Measurements from ENCODE around the gene CTSF.

CTSF gene

GRCh38 chr11:66570079-66570849 is 1.9 kb upstream of the CTSF start:
- Mint-ChIP-seq H3K4me3 (no peak overlapping the region), H3K4me1 (peaks cover 12% of the 10 kb centered on the region), H3K27me3 (peaks cover 6% of the 10 kb centered on the region), H3K9me3 (no peaks in the 10 kb centered on the region), H3K36me3 (ENCODE audit: low read depth) (no peaks in the 10 kb centered on the region), H3K27ac (no peak overlapping the region)
- no peak for DNase-seq
- no peak for ATAC-seq

GRCh38 chr11:66569076-66569475 is 670 bp upstream of the CTSF start:
- Mint-ChIP-seq H3K4me1 (peaks cover 12% of the 10 kb centered on the region), H3K9me3 (no peaks in the 10 kb centered on the region), H3K27me3 (peaks cover 6% of the 10 kb centered on the region), H3K4me3 (no peak overlapping the region), H3K27ac (no peak overlapping the region), H3K36me3 (ENCODE audit: low read depth) (no peaks in the 10 kb centered on the region)
- no peak for DNase-seq
- ATAC-seq, result no peak

- Mint-ChIP-seq H3K27me3 (peaks cover 6% of the 10 kb centered on the region), H3K9me3 (no peaks in the 10 kb centered on the region), H3K36me3 (ENCODE audit: low read depth) (no peaks in the 10 kb centered on the region), H3K4me1 (peaks cover 12% of the 10 kb centered on the region), H3K4me3 (peak overlapping the region; percentile 67), H3K27ac (no peak overlapping the region)
- ATAC-seq, result no peak
- DNase-seq, result no peak
Observed at GRCh38 chr11:66567787-66568123, 651 bp downstream of the CTSF start.

- H3K4me3 Mint-ChIP-seq, result no peak overlapping the region
- no peaks in the 10 kb centered on the region for H3K9me3 Mint-ChIP-seq
- no peak for DNase-seq
- no peak overlapping the region for H3K27ac Mint-ChIP-seq
- no peaks in the 10 kb centered on the region for H3K36me3 Mint-ChIP-seq (ENCODE audit: low read depth)
- peaks cover 12% of the 10 kb centered on the region for H3K4me1 Mint-ChIP-seq
- ATAC-seq, result no peak
- peaks cover 6% of the 10 kb centered on the region for H3K27me3 Mint-ChIP-seq
Observed at GRCh38 chr11:66566221-66566620, 2.2 kb downstream of the CTSF start.

- no peak for DNase-seq
- Mint-ChIP-seq H3K36me3 (ENCODE audit: low read depth) (no peaks in the 10 kb centered on the region), H3K27me3 (peaks cover 7% of the 10 kb centered on the region), H3K9me3 (no peaks in the 10 kb centered on the region), H3K27ac (no peak overlapping the region), H3K4me3 (no peak overlapping the region), H3K4me1 (peaks cover 12% of the 10 kb centered on the region)
- no peak for ATAC-seq
Observed at GRCh38 chr11:66564984-66565383, 3.4 kb downstream of the CTSF start.

- no peaks in the 10 kb centered on the region for H3K36me3 Mint-ChIP-seq (ENCODE audit: low read depth)
- H3K27me3 Mint-ChIP-seq, result peaks cover 7% of the 10 kb centered on the region
- peaks cover 12% of the 10 kb centered on the region for H3K4me1 Mint-ChIP-seq
- no peaks in the 10 kb centered on the region for H3K9me3 Mint-ChIP-seq
- no peak overlapping the region for H3K27ac Mint-ChIP-seq
- H3K4me3 Mint-ChIP-seq, result no peak overlapping the region
- ATAC-seq, result no peak
- no peak for DNase-seq
Observed at GRCh38 chr11:66564538-66564937, 3.9 kb downstream of the CTSF start.

GRCh38 chr11:66563832-66564231 is 4.6 kb downstream of the CTSF start:
- Mint-ChIP-seq H3K36me3 (ENCODE audit: low read depth) (no peaks in the 10 kb centered on the region), H3K9me3 (no peaks in the 10 kb centered on the region), H3K27ac (no peak overlapping the region), H3K27me3 (peaks cover 11% of the 10 kb centered on the region), H3K4me3 (no peak overlapping the region), H3K4me1 (peaks cover 13% of the 10 kb centered on the region)
- no peak for DNase-seq
- no peak for ATAC-seq

GRCh38 chr11:66562907-66563583 is 5.4 kb downstream of the CTSF start:
- Mint-ChIP-seq H3K27me3 (peaks cover 16% of the 10 kb centered on the region), H3K4me1 (peaks cover 12% of the 10 kb centered on the region), H3K9me3 (no peaks in the 10 kb centered on the region)

GRCh38 chr11:66562275-66562674 is 6.1 kb downstream of the CTSF start:
- Mint-ChIP-seq H3K36me3 (ENCODE audit: low read depth) (no peaks in the 10 kb centered on the region), H3K27ac (no peak overlapping the region), H3K9me3 (no peaks in the 10 kb centered on the region)

More at GRCh38 chr11:66562907-66563583, 5.4 kb downstream of the CTSF start:
- DNase-seq (no peak), ATAC-seq (no peak)
- H3K27ac Mint-ChIP-seq, result no peak overlapping the region
- no peak overlapping the region for H3K4me3 Mint-ChIP-seq
- no peaks in the 10 kb centered on the region for H3K36me3 Mint-ChIP-seq (ENCODE audit: low read depth)

GRCh38 chr11:66561975-66562248 is 6.5 kb downstream of the CTSF start:
- H3K4me3 Mint-ChIP-seq, result no peak overlapping the region
- peaks cover 22% of the 10 kb centered on the region for H3K27me3 Mint-ChIP-seq
- DNase-seq (no peak), ATAC-seq (no peak)
- H3K4me1 Mint-ChIP-seq, result peaks cover 6% of the 10 kb centered on the region
- no peaks in the 10 kb centered on the region for H3K36me3 Mint-ChIP-seq (ENCODE audit: low read depth)
- H3K27ac Mint-ChIP-seq, result no peak overlapping the region
- H3K9me3 Mint-ChIP-seq, result no peaks in the 10 kb centered on the region

More at GRCh38 chr11:66562275-66562674, 6.1 kb downstream of the CTSF start:
- H3K4me3 Mint-ChIP-seq, result no peak overlapping the region
- no peak for ATAC-seq
- peaks cover 8% of the 10 kb centered on the region for H3K4me1 Mint-ChIP-seq
- peaks cover 20% of the 10 kb centered on the region for H3K27me3 Mint-ChIP-seq
- no peak for DNase-seq

GRCh38 chr11:66561178-66561974 is 7.0 kb downstream of the CTSF start:
- Mint-ChIP-seq H3K36me3 (ENCODE audit: low read depth) (no peaks in the 10 kb centered on the region), H3K9me3 (no peaks in the 10 kb centered on the region), H3K4me1 (peaks cover 6% of the 10 kb centered on the region), H3K27me3 (peaks cover 22% of the 10 kb centered on the region), H3K27ac (no peak overlapping the region), H3K4me3 (no peak overlapping the region)
- DNase-seq (no peak), ATAC-seq (no peak)

GRCh38 chr11:66559866-66560676 is 8.3 kb downstream of the CTSF start:
- no peak for DNase-seq
- H3K4me3 Mint-ChIP-seq, result no peak overlapping the region

GRCh38 chr11:66559142-66559865 is 9.1 kb downstream of the CTSF start:
- DNase-seq, result no peak

More at GRCh38 chr11:66559866-66560676, 8.3 kb downstream of the CTSF start:
- Mint-ChIP-seq H3K4me1 (peaks cover 6% of the 10 kb centered on the region), H3K27me3 (peaks cover 22% of the 10 kb centered on the region), H3K27ac (no peak overlapping the region), H3K36me3 (ENCODE audit: low read depth) (no peaks in the 10 kb centered on the region), H3K9me3 (no peaks in the 10 kb centered on the region)
- no peak for ATAC-seq

More at GRCh38 chr11:66559142-66559865, 9.1 kb downstream of the CTSF start:
- Mint-ChIP-seq H3K4me1 (peaks cover 6% of the 10 kb centered on the region), H3K36me3 (ENCODE audit: low read depth) (no peaks in the 10 kb centered on the region), H3K27me3 (peaks cover 22% of the 10 kb centered on the region), H3K4me3 (no peak overlapping the region), H3K9me3 (no peaks in the 10 kb centered on the region), H3K27ac (no peak overlapping the region)
- ATAC-seq, result no peak
